ENCODE measurements around the gene MICAL2.

The MICAL2 gene

DNA sequence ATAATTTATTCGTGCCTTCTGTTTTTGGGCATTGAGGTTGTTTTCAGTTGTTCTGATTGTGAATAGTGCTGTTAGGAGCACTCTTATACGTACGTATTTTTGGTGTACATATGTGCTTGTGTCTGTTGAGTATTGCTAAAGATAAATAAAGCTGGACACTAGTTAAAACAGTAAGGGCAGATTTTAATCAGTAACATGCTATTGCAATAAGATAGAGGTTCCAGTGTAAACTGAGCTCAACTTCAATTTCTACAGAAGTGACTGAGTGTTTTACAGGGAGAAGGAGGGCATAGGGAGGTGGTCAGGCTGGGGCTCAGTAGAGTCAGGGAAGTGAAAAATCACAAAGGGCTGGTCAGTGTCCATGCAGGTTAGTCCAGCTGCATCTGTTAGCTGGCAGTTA is 191.0 kb downstream of the MICAL2 start:
- Histone ChIP-seq H3K27me3 (ENCODE audit: control insufficient read depth in 1 of 2, insufficient read depth in 2 of 2, low read length in 2 of 2) (no peaks in the 10 kb centered on the region), H3K27ac (ENCODE audit: low read depth, low read length) (no peak overlapping the region), H3K36me3 (ENCODE audit: insufficient read depth, low read length) (no peaks in the 10 kb centered on the region), H3K4me1 (ENCODE audit: insufficient read depth, low read length) (no peaks in the 10 kb centered on the region), H3K4me3 (ENCODE audit: low read depth in 1 of 2, low read length in 2 of 2) (no peak overlapping the region), H3K9me3 (ENCODE audit: low read length) (no peaks in the 10 kb centered on the region), H3K9ac (ENCODE audit: low read length) (no peak overlapping the region)

DNA sequence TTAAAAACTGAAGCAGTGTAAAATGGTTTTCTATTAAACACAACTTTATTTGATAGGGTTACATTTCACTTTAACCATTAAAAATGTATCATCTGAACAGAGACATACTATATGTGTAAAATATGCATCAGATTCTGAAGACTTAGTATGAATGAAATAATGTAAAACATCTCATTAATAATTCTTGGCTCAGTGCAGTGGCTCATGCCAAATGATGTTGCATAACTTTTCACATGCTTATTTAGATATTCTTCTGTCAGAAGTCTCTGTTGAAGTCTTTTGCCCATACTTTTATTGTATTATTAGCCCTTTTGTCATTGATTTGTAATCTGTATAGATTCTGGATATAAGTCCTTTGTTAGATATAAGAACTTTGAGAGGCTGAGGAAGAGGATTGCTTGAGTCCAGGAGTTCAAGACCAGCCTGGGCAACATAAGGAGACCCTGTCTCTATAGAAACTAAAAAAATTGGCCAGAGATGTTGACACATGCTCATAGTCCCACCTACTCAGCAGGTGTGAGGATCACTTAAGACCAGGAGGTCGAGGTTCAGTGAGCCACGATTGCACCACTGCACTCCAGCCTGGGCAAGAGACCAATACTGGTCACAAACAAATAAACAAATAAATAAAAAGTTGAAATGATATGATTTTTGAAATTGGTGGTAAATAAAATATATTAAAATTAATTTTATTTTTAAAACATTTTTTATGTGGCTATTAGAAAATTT is 193.2 kb downstream of the MICAL2 start:
- H3K27me3 ChIP-seq (ENCODE audit: control insufficient read depth in 1 of 2, insufficient read depth in 2 of 2, low read length in 2 of 2), result no peaks in the 10 kb centered on the region

DNA sequence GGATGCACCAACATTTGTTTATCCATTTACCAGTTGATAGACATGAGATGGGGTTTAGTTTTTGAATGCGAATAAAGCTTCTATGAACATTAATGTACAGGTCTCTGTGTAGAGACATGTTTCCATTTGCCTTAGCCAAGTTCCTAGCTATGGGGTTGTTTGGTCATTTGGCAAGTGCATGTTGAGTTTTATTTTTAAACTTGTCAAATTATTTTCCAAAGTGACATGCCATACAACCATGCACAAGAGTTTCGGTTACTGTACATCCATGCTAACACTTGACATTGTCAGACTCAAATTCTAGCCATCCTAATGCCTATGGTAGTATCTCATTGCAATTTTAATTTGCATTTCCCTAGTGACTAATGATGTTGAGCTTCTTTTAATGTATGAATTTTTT is 196.4 kb downstream of the MICAL2 start:
- Histone ChIP-seq H3K27me3 (ENCODE audit: control insufficient read depth in 1 of 2, insufficient read depth in 2 of 2, low read length in 2 of 2) (no peaks in the 10 kb centered on the region), H3K4me1 (ENCODE audit: insufficient read depth, low read length) (peaks cover 3% of the 10 kb centered on the region), H3K9me3 (ENCODE audit: low read length) (no peaks in the 10 kb centered on the region)

More for the DNA sequence above, 193.2 kb downstream of the MICAL2 start:
- Histone ChIP-seq H3K36me3 (ENCODE audit: insufficient read depth, low read length) (no peaks in the 10 kb centered on the region), H3K9me3 (ENCODE audit: low read length) (no peaks in the 10 kb centered on the region), H3K9ac (ENCODE audit: low read length) (no peak overlapping the region), H3K27ac (ENCODE audit: low read depth, low read length) (no peak overlapping the region), H3K4me3 (ENCODE audit: low read depth in 1 of 2, low read length in 2 of 2) (no peak overlapping the region), H3K4me1 (ENCODE audit: insufficient read depth, low read length) (no peaks in the 10 kb centered on the region)

DNA sequence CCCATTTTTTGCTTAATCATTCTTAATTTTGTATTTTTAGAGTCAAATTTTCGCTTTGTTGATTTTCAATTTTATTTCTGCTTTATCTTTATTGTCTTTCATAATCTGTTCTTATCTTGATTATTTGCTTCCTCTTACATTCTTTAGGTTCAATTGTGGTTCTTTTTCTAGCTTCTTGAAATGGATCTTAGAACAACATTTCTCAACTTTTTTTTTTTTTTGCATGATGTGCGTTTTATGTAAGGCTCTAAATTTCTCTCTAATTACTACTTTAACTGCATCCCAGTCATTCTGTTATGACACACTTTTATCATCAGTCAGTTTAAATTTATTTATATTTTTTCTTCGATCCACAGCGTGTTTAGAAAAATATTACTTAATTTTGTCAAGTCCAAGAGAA is 201.7 kb downstream of the MICAL2 start:
- Histone ChIP-seq H3K36me3 (ENCODE audit: insufficient read depth, low read length) (no peaks in the 10 kb centered on the region), H3K9me3 (ENCODE audit: low read length) (peaks cover 7% of the 10 kb centered on the region), H3K27me3 (ENCODE audit: control insufficient read depth in 1 of 2, insufficient read depth in 2 of 2, low read length in 2 of 2) (no peaks in the 10 kb centered on the region), H3K4me1 (ENCODE audit: insufficient read depth, low read length) (peaks cover 3% of the 10 kb centered on the region), H3K4me3 (ENCODE audit: low read depth in 1 of 2, low read length in 2 of 2) (no peak overlapping the region), H3K27ac (ENCODE audit: low read depth, low read length) (no peak overlapping the region), H3K9ac (ENCODE audit: low read length) (no peak overlapping the region)

More for the DNA sequence above, 196.4 kb downstream of the MICAL2 start:
- Histone ChIP-seq H3K36me3 (ENCODE audit: insufficient read depth, low read length) (no peaks in the 10 kb centered on the region), H3K4me3 (ENCODE audit: low read depth in 1 of 2, low read length in 2 of 2) (no peak overlapping the region), H3K9ac (ENCODE audit: low read length) (no peak overlapping the region), H3K27ac (ENCODE audit: low read depth, low read length) (no peak overlapping the region)

Data from muscle layer of colon (tissue), 2 donors.